ENCODE results near the gene ANAPC10.

GRCh38 chr4:145001635-145002034, 96.4 kb downstream of the ANAPC10 start:
- TF ChIP-seq TCF12 (IDR thresholded peaks at IDR 0.05; ENCODE audit: low read depth) (no peak), YY1 (IDR thresholded peaks at IDR 0.05; ENCODE audit: low read depth) (no peak), EGR1 (IDR thresholded peaks at IDR 0.05) (no peak), MAX (IDR thresholded peaks at IDR 0.05) (no peak), USF1 (IDR thresholded peaks at IDR 0.05) (no peak), CEBPB (IDR thresholded peaks at IDR 0.05) (no peak), REST (IDR thresholded peaks at IDR 0.05; ENCODE audit: low read depth) (no peak), RAD21 (IDR thresholded peaks at IDR 0.05; ENCODE audit: low read depth) (no peak), TAF1 (IDR thresholded peaks at IDR 0.05; ENCODE audit: low read depth) (no peak), NFIC (IDR thresholded peaks at IDR 0.05) (no peak), EP300 (IDR thresholded peaks at IDR 0.05; ENCODE audit: borderline replicate concordance) (no peak), ZBTB7A (IDR thresholded peaks at IDR 0.05; ENCODE audit: low read depth) (no peak)
